Measurements from ENCODE around the gene RGS3. TPM values are rescaled to one million over a fixed set of nuclear protein-coding genes. Genes with fewer than 3 reads are reported as not detected.

The RGS3 gene
- total and polyA plus RNA-seq, 2 donors (not counting 3 experiments of a cell fraction or from before 2014, with no cell fraction given): 356 to 416 TPM

DNA sequence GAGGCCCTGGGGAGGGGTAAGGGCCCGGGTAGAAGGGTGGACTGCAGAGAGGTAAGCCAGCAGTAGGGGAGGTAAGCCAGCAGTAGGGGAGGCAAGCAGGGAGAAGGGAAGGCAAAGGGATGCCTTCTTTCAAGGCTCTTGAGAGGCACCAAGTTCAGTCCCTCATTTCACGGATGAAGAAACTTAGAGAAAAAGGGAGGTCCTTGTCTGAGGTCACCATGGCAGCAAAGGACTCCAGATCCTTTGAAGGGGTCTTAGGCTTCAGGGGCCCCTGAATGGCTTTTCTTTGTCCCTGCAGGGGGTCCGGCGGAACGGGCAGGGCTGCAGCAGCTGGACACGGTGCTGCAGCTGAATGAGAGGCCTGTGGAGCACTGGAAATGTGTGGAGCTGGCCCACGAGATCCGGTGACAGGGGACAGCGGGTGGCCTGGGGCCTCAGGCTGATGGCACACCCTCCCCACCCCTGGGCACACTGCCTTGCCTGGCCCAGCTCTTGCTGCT is 42.6 kb downstream of the RGS3 start:
- ChIA-PET CTCF (interaction anchor here (1.4 to 5.1 kb wide), 5 partner anchors 11 to 152 kb away, joined by 3 to 24 read pairs (median 7); no protein-coding TSS in a partner anchor), POLR2A (interaction anchor here (1.3 kb wide), 1 partner anchor 51 kb away, joined by 5 read pairs; no protein-coding TSS in a partner anchor)
- FAIRE-seq (no peak), DNase-seq (ENCODE audit: low read depth, low spot score) (no peak)
- no peaks in the 10 kb centered on the region for H4K20me1 ChIP-seq (replicated peaks; ENCODE audit: control insufficient read depth, extremely low read depth, insufficient read depth, low read length)
- peaks cover 93% of the 10 kb centered on the region for H3K79me2 ChIP-seq (ENCODE audit: control insufficient read depth, insufficient read depth, low read length)
- BruUV-seq (replicated peaks): no TSS peak
- H3K4me2 ChIP-seq (ENCODE audit: insufficient read depth, low read length): no peak overlapping the region
- H3K36me3 ChIP-seq (ENCODE audit: control insufficient read depth in 2 of 2, extremely low read depth in 1 of 2, insufficient read depth in 2 of 2, low read length in 2 of 2): peaks cover 28 to 50% of the 10 kb centered on the region in 2 experiments
- intact Hi-C loops (cut with micrococcal nuclease): no loop called here
- H3K9me1 ChIP-seq (replicated peaks; ENCODE audit: control insufficient read depth, extremely low read depth, insufficient read depth, low read length): no peaks in the 10 kb centered on the region
- H3K9me3 ChIP-seq (replicated peaks; ENCODE audit: control insufficient read depth, insufficient read depth, low read length): no peaks in the 10 kb centered on the region
- dilution Hi-C loops (cut with MboI; ENCODE audit: extremely low pct_ligation_motif_present, low sequenced_read_pairs): no loop called here
- no peak overlapping the region for H2AFZ ChIP-seq (ENCODE audit: low read depth, low read length)
- no peaks in the 10 kb centered on the region for H3K27me3 ChIP-seq (ENCODE audit: control insufficient read depth in 2 of 2, insufficient read depth in 2 of 2, low read length in 2 of 2)
- no peak overlapping the region for H3K9ac ChIP-seq (replicated peaks; ENCODE audit: extremely low read depth, insufficient read depth, low read length)
- no peak overlapping the region for H3K27ac ChIP-seq (ENCODE audit: insufficient read depth, low read depth, low read length)
- TF ChIP-seq GATA2 (IDR thresholded peaks at IDR 0.05; ENCODE audit: insufficient read depth, insufficient read length, low read depth, low read length) (no peak), EZH2 (IDR thresholded peaks at IDR 0.05; ENCODE audit: borderline replicate concordance, low read depth, low read length, severe bottlenecking) (no peak), POLR2A (IDR thresholded peaks at IDR 0.05; ENCODE audit: low read depth, low read length) (no peak), FOS (IDR thresholded peaks at IDR 0.05; ENCODE audit: borderline replicate concordance, insufficient read depth, low read length) (no peak), MYC (IDR thresholded peaks at IDR 0.05; ENCODE audit: low read depth, low read length) (no peak)
- TF ChIP-seq, protein P1, sequence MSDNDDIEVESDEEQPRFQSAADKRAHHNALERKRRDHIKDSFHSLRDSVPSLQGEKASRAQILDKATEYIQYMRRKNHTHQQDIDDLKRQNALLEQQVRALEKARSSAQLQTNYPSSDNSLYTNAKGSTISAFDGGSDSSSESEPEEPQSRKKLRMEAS (IDR thresholded peaks at IDR 0.05; ENCODE audit: insufficient read depth, insufficient read length): no peak
- TF ChIP-seq, protein P2, sequence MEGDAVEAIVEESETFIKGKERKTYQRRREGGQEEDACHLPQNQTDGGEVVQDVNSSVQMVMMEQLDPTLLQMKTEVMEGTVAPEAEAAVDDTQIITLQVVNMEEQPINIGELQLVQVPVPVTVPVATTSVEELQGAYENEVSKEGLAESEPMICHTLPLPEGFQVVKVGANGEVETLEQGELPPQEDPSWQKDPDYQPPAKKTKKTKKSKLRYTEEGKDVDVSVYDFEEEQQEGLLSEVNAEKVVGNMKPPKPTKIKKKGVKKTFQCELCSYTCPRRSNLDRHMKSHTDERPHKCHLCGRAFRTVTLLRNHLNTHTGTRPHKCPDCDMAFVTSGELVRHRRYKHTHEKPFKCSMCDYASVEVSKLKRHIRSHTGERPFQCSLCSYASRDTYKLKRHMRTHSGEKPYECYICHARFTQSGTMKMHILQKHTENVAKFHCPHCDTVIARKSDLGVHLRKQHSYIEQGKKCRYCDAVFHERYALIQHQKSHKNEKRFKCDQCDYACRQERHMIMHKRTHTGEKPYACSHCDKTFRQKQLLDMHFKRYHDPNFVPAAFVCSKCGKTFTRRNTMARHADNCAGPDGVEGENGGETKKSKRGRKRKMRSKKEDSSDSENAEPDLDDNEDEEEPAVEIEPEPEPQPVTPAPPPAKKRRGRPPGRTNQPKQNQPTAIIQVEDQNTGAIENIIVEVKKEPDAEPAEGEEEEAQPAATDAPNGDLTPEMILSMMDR (IDR thresholded peaks at IDR 0.05; ENCODE audit: extremely low read depth in 1 of 2, insufficient read depth in 1 of 2, low read depth in 1 of 2, low read length in 2 of 2): no peak
- peak overlapping the region in 1 of 3 experiments; percentile 4 for H3K4me3 ChIP-seq (replicated peaks in 1 of 3; ENCODE audit: insufficient read depth in 1 of 3, low read depth in 1 of 3, low read length in 3 of 3)
- H3K4me1 ChIP-seq (ENCODE audit: control insufficient read depth, extremely low read depth, insufficient read depth, low read length): peaks cover 58% of the 10 kb centered on the region
